GM21390 (cell line): ENCODE data around the gene TBC1D9.
A peak's percentile ranks its signal among the peaks of the same experiment; 100 is the strongest.

ENCODE experiments used
- ATAC-seq: cut with Tn5 transposase; IDR thresholded peaks from one replicate; pipeline ENCODE4 v1.9.1; 2021; ENCODE audit not compliant: unreplicated experiment

Gene TBC1D9

DNA sequence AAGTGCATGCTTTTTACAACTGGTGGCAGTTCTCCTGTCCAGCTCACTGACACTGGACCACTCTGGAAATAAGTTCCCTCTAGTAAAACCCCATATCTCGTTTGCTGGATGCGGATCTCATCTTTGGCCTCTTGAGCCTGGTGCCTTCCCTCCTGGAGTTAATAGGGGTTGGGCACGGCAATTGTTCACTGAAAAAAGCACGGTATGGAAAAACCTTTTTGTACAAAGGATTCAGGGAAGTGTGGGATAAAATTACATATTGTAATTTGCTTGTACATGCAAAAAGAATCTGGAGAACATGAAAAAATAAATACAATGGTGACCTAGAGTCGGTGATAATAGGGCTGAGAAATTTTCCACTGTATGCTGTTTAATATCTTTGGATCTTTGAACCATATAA is 30.6 kb downstream of the TBC1D9 start:
- ATAC-seq: no peak

DNA sequence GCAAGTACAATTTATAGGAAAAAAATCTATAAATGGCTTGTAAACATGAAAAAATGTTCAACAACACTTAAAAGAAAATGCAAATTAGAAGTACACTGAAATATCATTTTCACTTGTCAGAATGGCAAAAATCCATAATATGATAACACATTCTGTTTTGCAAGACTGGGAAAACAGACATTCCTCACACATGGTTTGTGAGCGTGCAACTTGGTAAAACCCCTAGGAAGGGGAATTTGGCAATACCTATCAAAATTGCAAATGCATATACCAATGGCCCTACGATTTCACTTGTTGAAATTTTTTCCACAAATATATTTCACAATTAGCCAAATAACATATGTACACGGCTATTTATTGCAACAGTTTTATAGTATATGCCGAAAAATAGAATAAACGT is 31.4 kb downstream of the TBC1D9 start:
- ATAC-seq: no peak

DNA sequence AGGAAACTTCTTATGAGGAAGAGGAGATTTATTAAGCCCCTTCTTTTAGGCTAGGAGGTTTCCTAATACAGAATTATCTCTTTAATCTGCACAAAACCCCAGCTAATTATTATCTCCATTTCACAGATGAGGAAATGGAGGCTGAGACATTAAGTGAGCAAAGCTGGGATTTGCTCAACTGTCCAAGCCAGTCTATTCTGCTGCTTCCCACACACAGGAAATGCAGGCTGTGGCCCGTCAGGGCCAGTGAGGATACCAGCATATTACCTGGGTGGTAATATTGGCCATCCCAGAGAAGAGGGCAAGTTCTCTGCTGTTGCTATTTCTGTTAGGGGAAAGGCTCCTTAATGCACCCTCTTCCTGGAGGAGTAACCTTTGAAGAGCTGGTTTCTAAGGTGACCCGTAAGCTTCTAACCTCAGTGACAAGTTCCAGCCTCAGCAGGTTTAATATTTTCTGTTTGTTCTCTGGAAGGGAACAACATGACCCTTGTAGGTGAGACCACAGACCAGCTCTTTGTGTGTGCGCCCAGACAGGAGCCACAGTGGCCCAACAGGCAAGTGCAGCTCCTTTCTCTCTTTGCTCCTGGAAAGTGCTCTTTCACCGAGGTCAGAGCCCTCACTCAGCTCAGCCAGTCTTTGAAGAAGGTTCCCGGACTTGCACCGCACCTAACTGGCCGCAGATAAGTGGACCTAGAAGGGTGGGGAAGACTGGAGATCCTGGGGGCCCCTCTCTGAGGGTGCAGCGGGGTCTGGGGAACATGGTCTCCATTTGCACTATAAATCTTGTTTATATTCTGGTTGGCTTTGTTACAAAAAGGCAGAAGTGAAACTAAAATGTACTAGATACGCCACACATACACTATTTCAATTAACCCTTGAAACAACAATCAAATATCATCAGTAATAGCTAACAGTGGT is 35.5 kb downstream of the TBC1D9 start:
- ATAC-seq: peak; percentile 71

DNA sequence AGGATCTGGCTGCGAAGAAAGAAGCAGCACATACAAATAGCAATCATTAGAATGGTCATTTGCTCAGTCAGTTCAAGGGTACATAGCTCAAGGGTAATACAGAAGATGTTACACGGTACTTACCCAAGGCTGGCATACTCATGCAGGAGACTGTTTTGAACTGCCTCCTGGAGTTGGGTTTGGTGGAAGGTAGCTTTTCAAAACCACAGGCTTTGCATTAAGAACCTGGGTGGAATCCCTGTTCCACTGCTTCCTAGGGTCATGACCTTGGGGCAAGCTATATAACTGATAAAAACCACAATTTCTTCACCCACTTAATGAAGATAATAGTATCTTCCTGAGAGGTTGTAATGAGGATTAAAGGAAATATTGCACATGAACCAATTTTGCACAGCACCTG is 36.5 kb downstream of the TBC1D9 start:
- ATAC-seq: peak; percentile 47

DNA sequence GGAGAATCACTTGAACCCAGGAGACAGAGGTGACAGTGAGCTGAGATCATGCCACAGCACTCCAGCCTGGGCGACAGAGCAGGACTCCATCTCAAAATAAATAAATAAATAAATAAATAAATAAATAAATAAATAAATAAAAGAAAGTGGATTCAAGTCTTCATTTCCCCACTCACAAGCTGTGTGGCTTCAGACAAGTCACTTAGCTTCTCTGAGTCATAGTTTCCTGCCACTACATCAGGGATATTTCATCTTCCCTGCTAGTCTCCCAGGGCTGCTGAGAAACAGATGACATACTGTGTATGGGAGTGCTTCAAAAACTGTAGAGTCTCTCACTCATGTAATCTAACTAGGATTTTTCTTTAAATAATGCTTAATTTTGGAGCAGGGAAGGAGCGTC is 37.2 kb downstream of the TBC1D9 start:
- ATAC-seq: no peak

DNA sequence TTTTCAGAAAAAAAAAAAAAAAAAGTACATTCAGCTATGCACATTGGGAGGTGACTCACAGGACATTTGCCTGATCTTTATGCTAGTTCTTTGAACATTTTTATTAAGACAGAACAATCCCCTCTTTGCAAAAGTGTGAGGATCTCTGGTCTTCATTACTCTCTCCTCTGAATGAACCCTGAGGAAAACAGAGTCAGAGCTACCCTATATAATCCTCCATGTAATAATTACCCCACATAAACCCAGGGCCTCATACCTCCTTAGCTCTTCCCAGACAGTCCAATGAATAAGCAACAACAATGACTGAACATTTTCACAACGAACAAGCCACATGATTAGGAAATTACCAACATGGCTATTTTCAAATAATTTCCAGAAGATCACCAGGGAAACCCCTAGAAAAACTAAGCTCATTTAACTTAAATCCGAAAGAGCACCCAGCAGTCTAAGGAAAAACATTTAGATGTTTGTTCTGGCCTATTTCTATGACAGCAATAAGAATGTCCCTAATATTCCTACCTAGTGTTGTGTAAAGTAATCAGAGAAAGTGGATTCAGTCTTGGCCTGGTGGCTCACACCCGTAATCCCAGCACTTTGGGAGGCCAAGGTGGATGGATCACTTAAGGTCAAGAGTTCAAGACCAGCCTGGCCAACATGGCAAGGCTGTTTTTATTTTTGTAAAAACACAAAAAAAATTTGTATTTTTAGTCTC is 37.8 kb downstream of the TBC1D9 start:
- ATAC-seq: no peak

DNA sequence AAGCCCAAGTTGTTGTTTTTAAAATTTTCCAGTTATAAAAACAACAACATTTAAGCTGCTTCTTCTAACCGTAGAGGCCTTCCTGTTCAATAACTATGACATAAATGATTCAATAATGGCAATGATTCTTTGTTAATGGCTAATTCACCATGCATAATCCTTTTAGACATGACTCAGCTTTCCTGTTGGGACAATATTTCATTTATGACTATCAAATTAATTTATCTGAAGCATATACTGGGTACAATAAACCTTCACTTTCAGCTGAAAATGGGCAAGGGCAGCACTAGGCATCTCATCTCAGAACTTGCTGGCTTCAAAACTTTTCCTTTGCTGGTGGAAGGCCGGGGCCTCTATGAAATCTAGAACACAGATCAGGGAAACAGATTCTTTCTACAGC is 38.9 kb downstream of the TBC1D9 start:
- no peak for ATAC-seq

DNA sequence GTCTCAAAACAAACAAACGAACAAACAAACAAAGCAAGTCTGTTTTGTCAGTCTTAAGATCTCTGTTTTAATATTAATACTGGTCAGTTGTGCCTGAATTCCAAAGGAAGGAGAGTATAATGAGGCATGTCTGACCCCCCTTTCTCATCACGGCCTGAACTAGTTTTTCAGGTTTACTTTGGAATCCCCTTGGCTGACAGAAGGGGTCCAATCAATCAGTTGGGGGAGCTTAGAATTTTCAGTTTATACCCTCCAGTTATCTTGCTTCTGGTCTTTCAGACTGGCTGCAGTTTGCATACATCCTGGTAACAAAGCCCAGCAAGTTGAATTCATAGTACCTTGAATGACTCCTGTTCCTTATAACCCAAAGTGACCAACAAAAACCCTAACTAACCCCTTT is 41.1 kb downstream of the TBC1D9 start:
- no peak for ATAC-seq

DNA sequence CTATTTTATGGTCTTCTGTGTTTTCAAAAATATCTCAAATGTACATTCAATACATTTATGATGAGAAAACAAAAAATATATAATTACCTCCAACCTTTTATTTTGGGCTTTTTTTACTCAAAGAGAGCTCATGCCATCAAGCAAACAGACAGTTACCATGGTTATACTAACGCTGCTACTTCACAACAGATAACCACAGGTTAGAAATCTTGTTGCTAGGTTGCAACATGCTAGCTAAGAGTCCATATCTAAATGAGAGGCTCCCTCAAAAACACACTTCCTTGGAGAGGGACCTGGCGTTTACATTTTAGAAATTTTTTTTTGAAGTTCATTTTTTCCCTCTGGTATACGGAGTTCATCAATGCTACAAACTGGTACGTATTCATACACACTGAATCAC is 44.3 kb downstream of the TBC1D9 start:
- ATAC-seq: no peak

DNA sequence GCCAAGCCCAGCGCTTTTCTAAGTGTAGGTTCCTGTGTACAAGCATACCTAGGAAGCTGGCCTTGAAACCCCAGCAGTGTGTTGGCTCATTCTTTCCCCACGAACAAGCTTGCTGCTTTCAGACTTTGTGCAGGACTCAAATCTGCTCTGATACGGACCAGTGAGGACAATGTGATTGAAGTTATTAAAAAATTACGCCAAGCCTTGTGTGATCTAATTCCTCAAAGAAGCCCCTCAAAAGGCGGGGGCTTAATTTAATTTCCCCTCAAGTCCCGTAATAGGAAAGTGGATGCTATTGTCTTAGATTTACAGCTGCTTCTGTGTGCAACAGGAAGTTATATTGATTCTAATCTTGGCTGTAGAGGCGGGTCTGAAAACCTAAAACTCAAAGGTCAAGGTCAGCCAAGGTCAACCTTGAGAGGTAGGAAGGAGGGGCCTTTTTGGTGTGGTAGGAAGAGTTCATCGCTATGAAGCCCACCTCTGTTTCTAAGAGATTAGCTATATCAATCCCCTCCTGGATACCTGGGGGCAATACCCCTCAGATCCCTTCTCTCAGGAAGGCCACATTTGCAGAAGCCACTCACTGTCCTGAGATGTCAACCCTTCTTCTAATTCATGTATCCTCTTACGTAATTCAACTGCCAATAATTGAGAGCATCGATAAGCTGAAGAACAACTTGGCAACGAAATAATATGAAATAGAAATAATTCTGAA is 45.1 kb downstream of the TBC1D9 start:
- ATAC-seq: no peak

DNA sequence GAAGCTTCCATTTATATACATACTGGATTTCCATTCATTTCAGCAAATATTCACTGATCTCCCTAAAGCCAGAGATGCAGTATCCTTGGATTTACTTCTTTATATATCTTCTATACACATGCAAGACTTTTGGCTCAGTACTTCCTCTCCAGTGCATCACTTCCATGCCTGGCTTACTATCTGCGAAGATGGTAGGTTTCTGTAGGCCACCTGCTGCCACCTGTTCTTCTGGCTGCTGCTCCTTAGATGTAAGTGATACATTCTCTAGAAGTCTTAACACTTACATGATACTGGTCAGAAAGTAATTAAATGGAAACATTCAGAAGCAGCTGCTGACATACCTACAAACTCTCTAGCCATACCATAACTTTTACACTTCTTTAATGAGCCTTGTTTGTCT is 48.9 kb downstream of the TBC1D9 start:
- ATAC-seq: no peak

DNA sequence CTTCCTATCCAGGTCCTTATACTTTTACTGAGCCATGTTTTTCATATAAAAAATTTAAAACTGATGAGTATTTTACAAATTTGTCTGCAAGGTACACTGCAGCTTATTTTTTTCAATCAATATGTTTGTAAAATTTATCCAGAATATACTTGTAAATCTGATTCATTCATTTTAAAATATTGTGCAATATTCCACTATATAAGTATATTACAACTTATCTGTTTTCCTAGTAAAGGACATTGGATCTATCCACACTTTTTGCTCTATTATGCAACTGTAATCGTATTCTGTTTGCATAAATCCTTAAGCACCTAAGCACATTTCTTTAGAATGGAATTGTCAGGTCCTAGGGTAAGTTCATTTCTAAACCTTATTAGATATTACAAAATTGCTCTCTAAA is 49.5 kb downstream of the TBC1D9 start:
- ATAC-seq: no peak

DNA sequence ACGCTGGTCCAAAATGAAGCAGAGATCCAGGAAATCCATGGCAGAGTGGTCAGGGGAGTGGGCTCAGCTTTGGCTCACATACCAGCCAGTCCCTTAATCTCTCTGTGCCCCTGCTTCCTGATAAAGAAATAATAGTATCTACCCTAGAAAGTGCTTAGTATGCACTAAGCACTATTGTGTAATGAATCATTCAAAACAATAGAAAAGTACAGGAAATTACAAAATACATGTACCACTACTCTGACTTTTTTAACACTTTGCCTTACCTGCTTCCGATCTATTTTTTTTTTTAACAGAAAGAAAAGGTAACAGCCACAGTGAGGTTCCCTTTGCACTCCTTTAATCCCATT is 49.9 kb downstream of the TBC1D9 start:
- ATAC-seq: no peak

DNA sequence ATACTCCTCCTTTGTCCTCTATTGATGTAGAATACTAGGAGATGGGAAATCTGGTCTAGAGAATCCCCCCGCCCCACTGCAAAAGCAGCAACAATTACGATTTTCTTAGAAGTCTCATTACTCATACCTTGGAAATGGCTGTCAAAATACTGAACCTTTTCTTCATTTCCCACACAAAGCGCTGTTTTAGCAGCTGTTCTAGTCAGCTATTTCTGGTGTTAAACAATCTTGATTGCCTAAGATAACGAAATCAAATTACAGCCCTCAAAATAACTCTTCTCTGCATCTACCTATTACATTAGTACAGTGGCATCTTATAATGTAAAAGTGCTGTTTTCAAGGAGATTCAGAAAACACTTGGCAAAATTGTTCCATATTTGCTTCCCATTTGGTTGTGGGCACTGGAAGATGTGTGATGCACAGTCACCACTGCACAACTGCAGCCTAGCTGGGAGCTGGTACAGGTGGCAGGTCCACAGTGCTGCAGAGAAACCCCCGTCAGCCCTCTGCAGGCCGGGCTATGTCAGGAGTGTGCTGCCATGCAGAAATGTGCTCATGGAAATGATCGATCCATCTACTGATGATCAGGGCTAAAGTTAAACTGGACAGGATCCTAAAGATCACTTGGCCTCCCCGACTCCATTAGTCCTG is 50.4 kb downstream of the TBC1D9 start:
- no peak for ATAC-seq

DNA sequence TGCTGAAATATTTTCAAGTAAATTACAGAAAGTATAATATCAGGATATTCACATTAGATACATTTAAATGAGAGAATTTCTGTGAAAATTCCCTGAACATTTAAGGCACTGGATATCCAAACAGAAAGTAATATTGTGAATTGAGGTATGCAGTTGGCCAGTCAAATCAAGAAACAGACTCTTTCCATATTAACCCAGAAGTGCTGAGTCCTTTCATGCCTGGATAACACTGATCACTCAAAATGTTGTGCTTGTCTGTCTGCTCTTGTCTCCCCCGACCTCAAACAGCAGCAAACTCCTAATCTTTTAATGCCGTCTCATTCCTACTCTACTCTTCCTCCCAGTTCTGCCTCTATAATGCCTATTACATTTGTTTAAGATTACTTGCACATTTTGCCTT is 51.2 kb downstream of the TBC1D9 start:
- ATAC-seq: no peak

DNA sequence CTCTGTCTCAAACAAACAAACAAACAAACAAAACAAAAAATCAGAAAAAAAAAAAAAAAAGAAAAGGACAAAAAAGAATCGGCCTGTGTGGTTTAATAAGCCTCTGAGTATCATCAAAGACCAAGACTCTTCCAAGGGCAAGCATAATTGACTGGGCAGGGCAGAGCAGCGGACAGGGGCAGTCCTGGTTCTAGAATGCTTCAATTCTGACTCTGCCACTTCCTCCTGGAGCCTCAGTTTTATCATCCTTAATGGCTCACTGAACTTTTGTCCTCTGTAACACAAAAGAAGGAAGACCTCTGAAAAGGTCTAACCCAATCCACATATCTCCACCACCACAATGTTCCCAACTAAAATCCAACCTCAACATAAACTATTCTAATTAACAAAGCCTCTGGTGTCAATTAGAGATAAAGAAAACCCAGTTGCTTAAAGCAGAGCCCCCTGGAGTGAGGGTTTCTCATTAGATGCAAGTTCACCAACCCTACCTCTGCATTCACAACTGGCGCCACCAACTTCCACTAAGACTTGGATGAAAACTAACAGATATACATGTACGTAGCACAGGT is 51.7 kb downstream of the TBC1D9 start:
- ATAC-seq: no peak

DNA sequence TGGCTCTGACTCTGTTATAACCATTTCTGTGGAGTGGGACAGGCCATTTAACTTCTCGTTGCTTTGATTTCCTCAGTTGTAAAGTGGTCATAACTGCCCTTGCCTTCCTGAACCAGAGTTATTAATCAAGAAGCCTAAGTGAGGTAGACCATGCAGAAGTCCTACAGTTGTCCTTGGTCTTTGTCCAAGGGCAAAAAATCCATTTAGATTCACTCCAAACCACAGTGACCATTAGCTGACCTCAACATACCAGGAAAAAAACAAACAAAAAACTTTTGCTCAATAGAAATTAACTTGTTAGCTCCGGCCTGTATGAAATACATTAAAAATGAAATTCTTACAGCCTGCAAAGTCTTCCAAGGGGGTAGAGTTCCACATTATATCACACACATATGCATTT is 52.7 kb downstream of the TBC1D9 start:
- no peak for ATAC-seq

DNA sequence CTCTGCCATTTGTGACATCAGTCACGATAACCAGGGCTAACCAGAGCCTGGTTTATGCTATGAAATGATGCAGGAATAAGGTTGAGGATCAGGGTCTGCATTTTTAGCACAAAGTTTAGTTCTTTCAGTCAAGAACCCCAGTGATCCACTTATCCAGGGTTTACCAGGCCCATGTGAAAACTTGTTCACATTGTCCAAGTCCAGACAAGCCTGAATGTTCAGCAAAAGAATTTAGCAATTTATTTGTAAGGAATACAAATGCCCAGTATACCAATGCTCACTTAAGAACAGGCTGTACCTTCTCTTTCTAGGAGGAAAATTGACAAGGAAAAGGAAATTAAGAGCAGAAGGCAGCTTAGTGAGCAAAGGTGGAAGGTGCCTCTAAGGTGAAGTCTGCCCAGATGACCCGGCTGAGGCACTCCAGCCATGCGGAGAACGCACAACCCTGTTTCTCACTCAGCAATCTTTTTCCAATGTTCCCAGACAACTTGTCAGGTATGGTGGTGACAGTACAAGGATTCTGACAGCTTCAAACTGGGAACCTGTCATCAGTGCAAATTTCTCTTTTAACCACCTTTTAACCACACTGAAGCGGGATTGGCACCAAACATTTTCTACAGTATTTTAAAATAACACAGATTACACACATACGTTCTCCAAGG is 54.0 kb downstream of the TBC1D9 start:
- no peak for ATAC-seq

DNA sequence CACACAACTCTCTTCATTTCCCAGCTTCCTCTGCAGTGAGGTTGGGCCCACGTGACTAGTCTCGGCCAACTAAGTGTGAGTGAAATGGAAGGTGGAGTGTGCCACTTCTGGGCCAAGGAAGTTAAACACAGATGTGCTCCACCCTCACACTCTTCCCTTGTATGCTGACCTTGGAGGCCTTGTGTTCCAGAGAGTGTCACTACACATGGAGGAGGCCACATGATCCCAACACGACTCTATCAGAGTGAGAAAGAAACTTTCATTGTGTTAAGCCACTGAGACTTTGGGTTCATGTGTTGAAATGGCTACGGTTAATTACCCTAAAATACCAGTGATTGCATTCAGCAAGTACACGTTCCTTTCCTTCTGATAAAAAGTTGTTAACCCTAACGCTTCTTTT is 55.1 kb downstream of the TBC1D9 start:
- no peak for ATAC-seq

DNA sequence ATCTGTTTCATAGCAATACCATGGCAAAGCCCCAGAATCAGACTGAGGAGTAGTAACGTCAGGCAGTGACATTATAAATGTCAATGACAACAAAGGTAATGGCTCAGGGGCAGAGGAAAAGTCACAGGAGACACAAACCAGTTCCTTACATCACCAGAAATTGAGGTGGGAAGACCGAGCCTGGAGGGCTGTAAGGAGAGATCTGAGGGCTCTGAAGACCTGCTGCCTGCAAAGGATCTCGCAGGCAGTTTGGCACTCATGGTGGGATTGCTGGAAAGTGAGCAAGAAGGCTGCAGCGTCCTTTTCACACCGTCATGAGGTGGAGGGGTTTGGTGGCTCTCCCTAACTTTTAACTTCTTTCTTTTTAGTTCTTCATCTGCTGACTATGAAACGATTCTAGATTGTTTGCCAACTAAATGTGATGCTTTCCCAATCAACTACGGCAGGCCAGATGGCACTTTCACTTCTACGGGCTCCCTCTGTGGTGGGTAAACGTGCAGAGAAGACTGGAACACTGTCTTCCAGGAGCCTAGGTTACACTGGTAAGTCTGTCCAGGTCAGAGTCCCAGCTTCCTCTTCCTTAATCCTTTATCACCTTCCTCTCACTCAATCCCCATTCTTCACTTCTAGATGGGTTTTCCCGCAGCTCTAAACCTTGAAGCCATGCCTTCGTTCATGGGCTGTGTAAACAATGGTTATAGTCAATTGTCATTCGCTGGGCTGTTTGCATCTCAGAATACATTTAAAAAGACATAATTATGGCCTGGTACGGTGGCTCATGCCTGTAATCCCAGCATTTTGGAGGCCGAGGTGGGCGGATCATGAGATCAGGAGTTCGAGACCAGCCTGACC is 58.2 kb downstream of the TBC1D9 start:
- no peak for ATAC-seq
